ENCODE measurements around the gene SPINT2. TPM values are rescaled to one million over a fixed set of nuclear protein-coding genes. Genes with fewer than 3 reads are reported as not detected.
"Not testable (repeated sequence)": the region's sequence is repeated elsewhere in the genome, so short reads cannot be mapped to it uniquely, and the experiment has no call there.

Gene SPINT2
- total RNA-seq, 1 donor from 2014 or later, result 5.9 TPM

DNA sequence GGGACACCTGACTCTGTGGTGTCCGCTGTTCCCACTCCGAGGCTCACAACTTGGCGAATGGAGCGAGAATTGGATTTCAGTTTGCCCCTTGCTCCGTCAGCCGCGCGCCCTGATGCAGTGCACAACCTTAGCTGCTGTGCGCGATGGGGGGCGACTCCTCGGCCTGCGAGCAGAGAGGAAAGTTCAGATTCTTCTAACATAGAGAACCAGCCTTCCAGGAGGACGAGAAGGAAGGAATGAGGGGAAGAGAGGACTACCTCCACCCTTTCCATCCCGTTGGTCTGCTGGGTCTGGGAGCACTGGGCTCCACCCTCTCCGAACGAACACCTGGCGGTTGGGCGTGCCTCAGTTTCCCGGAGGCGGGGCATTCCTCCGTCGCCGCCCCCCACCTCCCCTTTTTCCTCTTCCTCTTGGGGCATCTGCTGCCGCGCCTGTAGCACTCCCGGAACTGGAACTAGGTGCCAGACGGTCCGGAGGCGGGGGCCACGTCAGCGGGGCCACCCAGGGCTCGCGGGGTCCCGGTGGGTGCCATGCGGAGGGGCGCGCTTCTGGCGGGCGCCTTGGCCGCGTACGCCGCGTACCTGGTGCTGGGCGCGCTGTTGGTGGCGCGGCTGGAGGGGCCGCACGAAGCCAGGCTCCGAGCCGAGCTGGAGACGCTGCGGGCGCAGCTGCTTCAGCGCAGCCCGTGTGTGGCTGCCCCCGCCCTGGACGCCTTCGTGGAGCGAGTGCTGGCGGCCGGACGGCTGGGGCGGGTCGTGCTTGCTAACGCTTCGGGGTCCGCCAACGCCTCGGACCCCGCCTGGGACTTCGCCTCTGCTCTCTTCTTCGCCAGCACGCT lies 55.3 kb downstream of the SPINT2 start, which contains the start of gene KCNK6:
Gene KCNK6 (plus strand): TSS at position 425 of the 838 bp plus-strand sequence. CDS start 106 bp downstream, at position 531.
- no peak for DNase-seq (ENCODE audit: low read depth, low spot score)

GRCh38 chr19:38320969-38321339 lies 56.6 kb downstream of the SPINT2 start:
- no peak for DNase-seq (ENCODE audit: low read depth, low spot score)

GRCh38 chr19:38321646-38322196 lies 57.3 kb downstream of the SPINT2 start:
- DNase-seq (ENCODE audit: low read depth, low spot score), result no peak

DNA sequence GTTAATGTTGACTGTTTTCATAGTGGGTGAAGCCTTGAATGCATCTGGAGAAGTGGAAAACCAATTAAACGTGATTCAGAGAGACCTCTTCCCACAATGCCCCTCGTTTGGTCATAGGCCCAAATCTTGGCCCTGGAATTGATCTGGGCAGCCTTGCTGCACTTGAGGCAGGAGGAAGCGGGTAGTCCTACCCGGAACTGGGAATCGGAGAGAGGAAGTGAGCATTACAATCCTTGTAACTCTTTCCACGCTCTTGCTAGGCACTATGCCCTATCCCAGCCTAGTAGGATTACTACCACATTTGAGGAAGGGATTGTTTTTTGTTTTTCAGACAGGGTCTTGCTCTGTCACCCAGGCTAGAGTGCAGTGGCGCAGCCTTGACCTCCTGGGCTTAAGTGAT lies 58.9 kb downstream of the SPINT2 start:
- no peak for DNase-seq (ENCODE audit: low read depth, low spot score)

GRCh38 chr19:38324431-38324830 lies 60.1 kb downstream of the SPINT2 start:
- no peak for DNase-seq (ENCODE audit: low read depth, low spot score)

- no peak for DNase-seq (ENCODE audit: low read depth, low spot score)
Measured at GRCh38 chr19:38326591-38326990, 62.2 kb downstream of the SPINT2 start.

- no peak for DNase-seq (ENCODE audit: low read depth, low spot score)
Measured at GRCh38 chr19:38329651-38330050, 65.3 kb downstream of the SPINT2 start.

DNA sequence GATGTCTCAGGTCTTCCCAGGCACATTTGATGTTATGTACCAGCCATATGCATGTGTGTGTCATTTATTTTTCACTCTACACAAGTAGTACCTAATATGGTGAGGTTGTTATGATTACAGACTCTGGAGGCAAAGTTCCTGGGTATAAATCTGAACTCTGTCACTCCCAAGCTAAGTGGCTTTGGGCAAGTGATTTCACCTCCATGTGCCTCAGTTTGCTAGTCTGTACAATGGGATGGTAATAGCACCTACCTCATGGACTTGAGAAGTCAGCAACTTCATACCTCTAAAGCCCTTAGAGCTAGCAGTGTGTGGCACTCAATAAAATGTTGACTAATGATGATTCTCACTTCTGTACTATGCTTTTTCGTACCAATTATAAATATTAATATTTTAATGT lies 67.4 kb downstream of the SPINT2 start:
- no peak for DNase-seq (ENCODE audit: low read depth, low spot score)

DNA sequence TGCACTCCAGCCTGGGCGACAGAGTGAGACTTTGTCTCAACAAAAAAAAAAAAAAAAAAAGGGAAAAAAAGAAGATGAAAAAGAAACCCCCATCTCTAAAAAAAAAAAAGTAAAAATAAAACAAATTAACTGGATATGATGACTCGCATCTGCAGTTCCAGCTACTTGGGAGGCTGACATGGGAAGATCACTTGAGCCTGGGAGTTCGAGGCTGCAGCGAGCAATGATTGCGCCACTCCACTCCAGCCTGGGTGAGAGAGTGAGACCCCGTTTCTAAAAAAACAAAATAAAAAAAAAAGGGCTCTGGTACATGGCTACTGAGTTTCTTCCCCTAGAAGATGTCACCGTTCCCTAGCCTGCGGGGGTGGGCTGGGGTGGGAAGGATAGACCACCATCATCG lies 68.9 kb downstream of the SPINT2 start:
- DNase-seq (ENCODE audit: low read depth, low spot score), result no peak

- peak; percentile 88 for DNase-seq (ENCODE audit: low read depth, low spot score)
Measured at GRCh38 chr19:38335949-38336637, 71.7 kb downstream of the SPINT2 start.

DNA sequence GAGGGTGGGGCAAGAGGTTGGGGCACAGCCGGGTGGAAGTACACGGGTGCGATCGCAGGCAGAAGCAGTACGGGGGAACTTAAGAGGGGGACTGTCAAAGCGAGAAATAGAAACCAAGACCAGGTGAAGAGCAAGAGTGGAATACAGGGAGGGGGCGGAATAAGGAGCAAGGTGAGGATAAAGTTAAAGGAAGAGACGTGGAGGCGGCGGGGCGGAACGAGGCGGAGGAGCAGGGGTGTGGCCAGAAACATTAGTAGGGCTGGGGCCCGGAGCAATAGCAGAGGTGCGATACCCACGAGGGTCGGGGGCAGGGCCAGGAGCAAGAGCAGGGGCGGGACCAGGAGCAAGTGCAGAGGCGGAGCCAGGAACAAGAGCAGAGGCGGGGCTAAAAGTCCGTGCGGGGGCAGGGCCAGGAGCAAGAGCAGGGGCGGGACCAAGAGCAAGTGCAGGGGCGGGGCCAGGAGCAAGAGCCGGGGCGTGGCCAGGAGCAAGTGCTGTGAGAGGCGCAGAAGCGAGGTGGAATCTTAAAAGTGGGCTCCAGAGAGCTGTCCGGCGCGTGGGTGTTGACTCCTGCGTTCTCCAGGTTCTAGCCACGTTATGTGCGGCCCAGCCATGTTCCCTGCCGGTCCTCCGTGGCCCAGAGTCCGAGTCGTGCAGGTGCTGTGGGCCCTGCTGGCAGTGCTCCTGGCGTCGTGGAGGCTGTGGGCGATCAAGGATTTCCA lies 72.4 kb downstream of the SPINT2 start:
- peak; percentile 74 for DNase-seq (ENCODE audit: low read depth, low spot score)

GRCh38 chr19:38337360-38337653 lies 72.9 kb downstream of the SPINT2 start:
- DNase-seq (ENCODE audit: low read depth, low spot score), result no peak

- not testable (repeated sequence) for DNase-seq (ENCODE audit: low read depth, low spot score)
Measured at GRCh38 chr19:38339011-38339410, 74.6 kb downstream of the SPINT2 start.

DNA sequence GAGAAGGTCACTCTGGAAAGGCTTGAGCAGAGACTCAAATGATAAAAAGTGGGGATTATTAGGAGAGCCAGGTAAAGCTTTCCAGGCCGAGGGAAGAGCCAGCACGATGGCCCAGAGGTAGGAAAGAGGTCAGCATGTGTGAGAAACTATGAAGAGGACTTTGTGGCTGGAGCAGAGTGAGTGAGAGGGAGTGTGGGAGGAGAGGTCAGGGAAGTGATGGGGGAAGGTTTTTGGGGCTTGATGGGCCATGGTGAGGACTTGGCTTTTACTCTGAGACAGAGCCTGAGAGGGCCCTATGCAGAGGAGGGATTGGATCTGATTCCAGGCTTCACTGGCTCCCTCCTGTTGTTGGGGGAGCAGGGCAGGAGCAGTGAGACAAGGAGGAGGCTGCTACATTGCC lies 76.6 kb downstream of the SPINT2 start:
- no peak for DNase-seq (ENCODE audit: low read depth, low spot score)

Other genes with a start within 250 kb of the SPINT2 start
- gene DPF1, start 40.4 kb upstream of the SPINT2 start, total RNA-seq, result 1.3 and 1.8 TPM in 2 replicates
- gene PPP1R14A, start 8.2 kb upstream of the SPINT2 start, total RNA-seq, result 0.66 and 3.0 TPM in 2 replicates
- 27.9 and 33.4 TPM in 2 replicates for gene C19orf33, start 39.7 kb downstream of the SPINT2 start, total RNA-seq
- 78.7 and 98.5 TPM in 2 replicates for gene YIF1B, start 51.4 kb downstream of the SPINT2 start, total RNA-seq
- gene KCNK6, start 55.3 kb downstream of the SPINT2 start, total RNA-seq, result 7.0 and 13.7 TPM in 2 replicates
- 0.73 and 2.3 TPM in 2 replicates for gene CATSPERG, start 71.3 kb downstream of the SPINT2 start, total RNA-seq
- 316 and 323 TPM in 2 replicates for gene PSMD8, start 110.0 kb downstream of the SPINT2 start, total RNA-seq
- 0.33 and 0.35 TPM in 2 replicates for gene GGN, start 123.5 kb downstream of the SPINT2 start, total RNA-seq
- 3.4 and 3.6 TPM in 2 replicates for gene SPRED3, start 124.1 kb downstream of the SPINT2 start, total RNA-seq
- 7.7 and 8.2 TPM in 2 replicates for gene FAM98C, start 138.5 kb downstream of the SPINT2 start, total RNA-seq
- gene RASGRP4, start 161.6 kb downstream of the SPINT2 start, total RNA-seq, result not detected in 2 replicates
- 0.26 TPM in 1 of 2 replicates, not detected in the other for gene RYR1, start 169.1 kb downstream of the SPINT2 start, total RNA-seq

Measured in pulmonary artery endothelial cell (primary cell).